ENCODE measurements around the gene EOMES.

Gene EOMES

DNA sequence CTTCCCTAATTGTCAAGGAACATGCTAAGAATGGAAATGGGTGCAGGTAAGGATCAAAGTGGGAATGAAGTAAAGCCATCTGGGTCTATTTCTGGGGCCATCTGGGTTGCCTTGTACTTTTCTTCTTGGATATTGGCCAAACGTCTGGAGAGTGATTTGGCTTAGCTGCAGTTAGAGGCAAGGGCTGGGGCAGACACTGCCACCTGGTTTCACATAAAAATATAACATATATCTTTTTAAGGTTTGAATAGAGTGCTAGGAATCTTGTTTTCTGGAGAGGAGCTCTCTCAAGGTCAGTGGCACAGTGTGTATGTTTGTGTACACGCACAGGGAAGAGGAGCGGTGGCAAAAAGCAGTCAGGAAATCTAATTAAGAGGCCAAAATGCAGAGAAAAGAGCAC, 24.7 kb upstream of the EOMES start:
- TF ChIP-seq, protein P1, sequence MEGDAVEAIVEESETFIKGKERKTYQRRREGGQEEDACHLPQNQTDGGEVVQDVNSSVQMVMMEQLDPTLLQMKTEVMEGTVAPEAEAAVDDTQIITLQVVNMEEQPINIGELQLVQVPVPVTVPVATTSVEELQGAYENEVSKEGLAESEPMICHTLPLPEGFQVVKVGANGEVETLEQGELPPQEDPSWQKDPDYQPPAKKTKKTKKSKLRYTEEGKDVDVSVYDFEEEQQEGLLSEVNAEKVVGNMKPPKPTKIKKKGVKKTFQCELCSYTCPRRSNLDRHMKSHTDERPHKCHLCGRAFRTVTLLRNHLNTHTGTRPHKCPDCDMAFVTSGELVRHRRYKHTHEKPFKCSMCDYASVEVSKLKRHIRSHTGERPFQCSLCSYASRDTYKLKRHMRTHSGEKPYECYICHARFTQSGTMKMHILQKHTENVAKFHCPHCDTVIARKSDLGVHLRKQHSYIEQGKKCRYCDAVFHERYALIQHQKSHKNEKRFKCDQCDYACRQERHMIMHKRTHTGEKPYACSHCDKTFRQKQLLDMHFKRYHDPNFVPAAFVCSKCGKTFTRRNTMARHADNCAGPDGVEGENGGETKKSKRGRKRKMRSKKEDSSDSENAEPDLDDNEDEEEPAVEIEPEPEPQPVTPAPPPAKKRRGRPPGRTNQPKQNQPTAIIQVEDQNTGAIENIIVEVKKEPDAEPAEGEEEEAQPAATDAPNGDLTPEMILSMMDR (IDR thresholded peaks at IDR 0.05; ENCODE audit: borderline replicate concordance, control extremely low read depth, extremely low read depth, insufficient read depth, missing control alignments): no peak
- DNase-seq (ENCODE audit: low spot score): no peak
- in situ Hi-C loops (cut with MboI; ENCODE audit: low sequenced_read_pairs, unreplicated experiment): no loop called here

DNA sequence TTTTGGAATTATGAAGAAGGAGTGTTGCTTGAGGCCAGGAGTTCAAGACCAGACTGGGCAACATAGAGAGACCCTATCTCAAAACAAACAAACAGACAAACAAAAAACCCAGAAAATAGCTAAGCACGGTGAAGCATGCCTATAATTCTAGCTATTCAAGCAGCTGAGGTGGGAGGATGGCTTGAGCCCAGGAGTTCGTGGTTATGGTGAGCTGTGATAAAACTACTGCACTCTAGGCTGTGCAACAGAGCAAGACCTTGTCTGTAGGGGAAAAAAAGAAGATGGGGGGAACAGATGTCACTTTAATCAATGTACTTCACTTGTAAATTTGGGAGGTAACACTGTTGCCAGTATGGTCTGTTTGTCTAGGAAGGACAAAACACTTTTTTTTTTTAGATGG, 18.7 kb upstream of the EOMES start:
- TF ChIP-seq, protein P1 (IDR thresholded peaks at IDR 0.05; ENCODE audit: borderline replicate concordance, control extremely low read depth, extremely low read depth, insufficient read depth, missing control alignments): no peak
- DNase-seq (ENCODE audit: low spot score): no peak
- in situ Hi-C loops (cut with MboI; ENCODE audit: low sequenced_read_pairs, unreplicated experiment): no loop called here

DNA sequence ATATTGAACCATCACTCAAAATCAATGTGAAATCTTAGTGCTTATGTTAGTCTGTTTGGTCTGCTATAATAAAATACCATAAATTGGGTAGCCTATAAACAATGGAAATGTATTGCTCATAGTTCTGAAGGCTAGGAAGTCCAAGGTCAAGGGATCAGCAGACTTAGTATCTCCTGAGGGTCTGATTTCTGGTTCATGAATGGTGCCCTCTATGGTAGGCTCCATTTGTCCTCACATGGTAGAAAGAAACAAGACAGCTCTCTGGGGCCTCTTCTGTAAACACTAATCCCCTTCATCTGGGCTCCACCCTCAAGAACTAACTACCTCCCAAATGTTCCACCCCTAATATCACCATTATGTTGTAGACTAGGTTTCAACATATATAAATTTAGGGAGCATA, 15.0 kb upstream of the EOMES start:
- in situ Hi-C loops (cut with MboI; ENCODE audit: low sequenced_read_pairs, unreplicated experiment): no loop called here
- DNase-seq (ENCODE audit: low spot score): no peak
- TF ChIP-seq, protein P1 (IDR thresholded peaks at IDR 0.05; ENCODE audit: borderline replicate concordance, control extremely low read depth, extremely low read depth, insufficient read depth, missing control alignments): no peak

DNA sequence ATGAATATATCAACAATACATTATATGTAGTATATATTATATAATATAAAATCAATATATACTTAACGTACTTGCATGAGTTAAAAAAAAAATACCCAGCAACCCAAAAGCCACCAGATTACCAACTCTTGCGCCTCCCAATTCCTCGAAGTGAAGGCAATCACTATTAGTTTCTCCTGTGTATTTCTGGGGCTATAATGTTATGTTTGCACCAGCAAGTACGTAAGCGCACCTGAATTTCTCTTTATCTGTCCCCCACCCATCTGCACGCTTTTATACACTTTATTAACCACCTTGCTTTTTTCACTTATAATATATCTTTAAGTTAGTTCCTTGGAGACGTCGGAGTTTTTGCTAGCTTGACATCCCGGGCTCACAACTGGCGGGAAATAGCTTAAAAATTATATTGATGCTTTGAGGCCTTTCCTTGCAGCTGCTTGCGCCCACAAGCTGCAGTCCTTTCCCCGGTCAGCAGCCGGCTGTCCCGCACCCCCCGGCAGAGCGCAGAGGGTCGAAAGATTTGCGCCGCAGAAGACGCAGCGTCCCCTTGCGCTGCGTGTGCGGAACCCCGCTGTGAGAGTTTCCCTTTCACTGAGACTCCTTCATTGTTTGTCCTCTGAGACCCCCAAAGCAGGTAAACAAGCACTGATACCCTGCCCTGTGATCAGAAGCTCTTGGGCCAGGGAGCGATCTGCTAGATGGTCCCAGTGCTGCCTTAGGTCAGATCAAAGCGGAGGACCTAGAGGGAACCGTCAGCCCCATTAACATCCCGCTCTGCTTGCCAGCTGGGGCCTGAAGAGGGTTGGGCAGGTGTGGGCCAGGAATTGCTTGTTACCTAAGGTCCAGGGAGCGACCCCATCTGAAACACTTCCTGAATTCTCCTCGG, 8.9 kb upstream of the EOMES start:
- DNase-seq (ENCODE audit: low spot score): no peak
- TF ChIP-seq, protein P1 (IDR thresholded peaks at IDR 0.05; ENCODE audit: borderline replicate concordance, control extremely low read depth, extremely low read depth, insufficient read depth, missing control alignments): no peak
- in situ Hi-C loops (cut with MboI; ENCODE audit: low sequenced_read_pairs, unreplicated experiment): no loop called here

DNA sequence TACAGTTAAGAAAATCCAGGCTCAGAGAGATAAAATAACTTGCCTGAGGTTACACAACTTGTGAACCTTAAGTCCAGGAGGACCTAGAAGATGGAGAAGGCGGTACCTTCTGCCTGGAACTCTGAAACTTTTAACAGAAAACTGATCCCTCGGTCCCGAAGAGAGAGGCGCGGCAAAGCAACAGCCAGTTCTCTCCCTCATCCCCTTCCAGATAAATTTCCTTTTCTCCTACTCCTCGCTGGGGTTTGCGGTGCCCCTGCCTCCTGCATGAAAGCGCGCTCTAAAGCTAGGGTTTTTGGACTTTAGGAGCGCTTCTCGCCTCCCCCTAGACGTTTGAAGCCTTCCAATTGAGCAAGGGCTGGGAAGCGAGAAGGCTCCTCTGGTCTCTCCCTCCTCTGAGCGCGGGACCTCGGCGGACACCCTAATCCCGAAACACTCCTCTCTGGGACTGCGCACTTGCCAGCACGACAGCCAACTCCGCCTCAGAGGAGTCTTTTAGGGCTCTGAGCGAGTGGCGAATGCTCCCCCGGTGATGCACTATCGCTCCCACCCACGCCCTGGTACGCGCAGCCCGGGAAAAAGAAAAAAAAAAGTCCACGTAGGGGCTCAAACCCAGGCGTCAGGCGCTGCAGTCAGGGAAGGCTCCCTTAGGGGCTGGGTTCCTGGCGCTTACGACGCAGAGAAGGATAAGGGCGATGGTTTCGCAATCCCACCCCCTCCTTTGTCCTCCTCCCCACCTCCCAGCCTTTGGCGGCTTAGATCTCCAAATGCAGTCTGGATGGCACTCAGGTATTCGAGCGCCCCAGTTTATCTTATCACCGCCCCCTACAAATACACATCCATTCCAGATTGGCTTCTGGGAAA, 7.9 kb upstream of the EOMES start:
- no peak for DNase-seq (ENCODE audit: low spot score)
- TF ChIP-seq, protein P1 (IDR thresholded peaks at IDR 0.05; ENCODE audit: borderline replicate concordance, control extremely low read depth, extremely low read depth, insufficient read depth, missing control alignments): no peak
- in situ Hi-C loops (cut with MboI; ENCODE audit: low sequenced_read_pairs, unreplicated experiment): no loop called here

DNA sequence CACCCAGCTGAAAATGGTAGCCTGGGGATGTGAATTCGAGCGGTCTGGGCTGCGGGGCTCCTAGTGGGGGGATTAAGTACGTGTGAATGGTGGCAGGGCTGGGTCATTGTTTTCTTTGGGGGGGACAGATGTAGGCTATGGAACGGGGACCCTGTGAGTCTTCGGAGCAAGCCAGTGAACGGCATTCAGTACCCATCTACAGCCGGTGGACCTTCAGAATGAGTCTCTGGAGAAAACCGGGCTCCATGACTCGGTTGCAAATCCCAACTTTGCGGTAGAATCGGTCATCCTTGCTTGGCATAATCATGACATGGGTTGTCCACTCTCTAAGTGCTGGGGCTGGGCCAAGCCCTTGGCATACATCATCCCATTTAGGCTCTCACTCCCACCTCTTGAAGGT, 7.2 kb upstream of the EOMES start:
- no peak for DNase-seq (ENCODE audit: low spot score)

More for the DNA sequence above, 7.2 kb upstream of the EOMES start:
- in situ Hi-C loops (cut with MboI; ENCODE audit: low sequenced_read_pairs, unreplicated experiment): no loop called here
- TF ChIP-seq, protein P1 (IDR thresholded peaks at IDR 0.05; ENCODE audit: borderline replicate concordance, control extremely low read depth, extremely low read depth, insufficient read depth, missing control alignments): no peak
